ENCODE data around the gene LMCD1. TPM values are rescaled to one million over a fixed set of nuclear protein-coding genes. Genes with fewer than 3 reads are reported as not detected.

Gene LMCD1
- total RNA-seq, 3 donors from 2014 or later (not counting 1 experiment from before 2014, with no cell fraction given), result not detected

DNA sequence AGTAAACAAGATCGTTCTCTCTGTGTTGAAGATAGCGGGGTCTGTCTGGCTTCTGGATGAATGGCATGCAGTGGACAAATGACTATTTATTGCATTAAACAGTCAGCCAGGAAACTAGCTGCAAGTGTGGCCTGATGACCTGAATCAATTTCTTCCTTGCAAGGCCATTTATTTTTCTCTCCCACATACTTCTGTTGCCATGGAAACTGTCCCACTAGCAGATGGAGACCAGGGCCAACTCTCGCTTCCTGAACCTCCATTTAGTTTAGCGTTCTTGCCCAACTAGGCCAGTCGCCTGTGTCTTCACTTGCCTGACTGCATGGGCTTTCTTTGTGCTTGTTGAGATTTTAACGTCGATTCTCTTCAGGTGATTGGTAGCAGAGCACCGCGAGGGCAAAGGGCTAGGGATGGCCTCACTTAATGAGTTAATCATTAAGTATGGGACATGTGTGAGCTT, 27.6 kb downstream of the LMCD1 start:
- Mint-ChIP-seq H3K27ac (no peak overlapping the region), H3K36me3 (no peaks in the 10 kb centered on the region), H3K4me1 (no peaks in the 10 kb centered on the region), H3K9me3 (no peaks in the 10 kb centered on the region), H3K27me3 (ENCODE audit: low read depth in 2 of 2) (peaks cover 7% of the 10 kb centered on the region in 2 donors), H3K4me3 (no peak overlapping the region)
- H3K9me3 ChIP-seq (ENCODE audit: control insufficient read depth, insufficient read depth, low read length), result no peaks in the 10 kb centered on the region
- no peak for ATAC-seq
- no peak for TF ChIP-seq CTCF (IDR thresholded peaks at IDR 0.05)
- H3K4me3 ChIP-seq (ENCODE audit: low read length), result no peak overlapping the region
- WGBS (ENCODE audit: insufficient coverage), result 81% methylated on average over 9 of the region's 9 CpGs
- peaks cover 2% of the 10 kb centered on the region for H3K4me1 ChIP-seq (ENCODE audit: control insufficient read depth, insufficient read depth, low read length)
- DNase-seq, result no peak
- H3K36me3 ChIP-seq (ENCODE audit: control insufficient read depth, insufficient read depth, low read length), result no peaks in the 10 kb centered on the region
- no peaks in the 10 kb centered on the region for H3K27me3 ChIP-seq (ENCODE audit: control insufficient read depth, insufficient read depth, low read length)
- H3K27ac ChIP-seq (ENCODE audit: low read length), result no peak overlapping the region
- intact Hi-C loops (cut with micrococcal nuclease), result no loop called here

- Histone ChIP-seq H3K9me3 (ENCODE audit: control insufficient read depth, insufficient read depth, low read length) (no peaks in the 10 kb centered on the region), H3K27ac (ENCODE audit: low read length) (no peak overlapping the region), H3K4me1 (ENCODE audit: control insufficient read depth, insufficient read depth, low read length) (no peaks in the 10 kb centered on the region), H3K36me3 (ENCODE audit: control insufficient read depth, insufficient read depth, low read length) (no peaks in the 10 kb centered on the region), H3K27me3 (ENCODE audit: control insufficient read depth, insufficient read depth, low read length) (no peaks in the 10 kb centered on the region), H3K4me3 (ENCODE audit: low read length) (no peak overlapping the region)
- DNase-seq (no peak), ATAC-seq (no peak)
- Mint-ChIP-seq H3K27ac (no peak overlapping the region), H3K36me3 (no peaks in the 10 kb centered on the region), H3K4me1 (no peaks in the 10 kb centered on the region), H3K27me3 (ENCODE audit: low read depth in 2 of 2) (peaks cover 7 to 10% of the 10 kb centered on the region in 2 donors), H3K9me3 (no peaks in the 10 kb centered on the region), H3K4me3 (no peak overlapping the region)
- no peak for TF ChIP-seq CTCF (IDR thresholded peaks at IDR 0.05)
- intact Hi-C loops (cut with micrococcal nuclease), result no loop called here
- 83% methylated on average over 12 of the region's 12 CpGs for WGBS (ENCODE audit: insufficient coverage)
Measured at GRCh38 chr3:8529738-8530525, 28.3 kb downstream of the LMCD1 start.

DNA sequence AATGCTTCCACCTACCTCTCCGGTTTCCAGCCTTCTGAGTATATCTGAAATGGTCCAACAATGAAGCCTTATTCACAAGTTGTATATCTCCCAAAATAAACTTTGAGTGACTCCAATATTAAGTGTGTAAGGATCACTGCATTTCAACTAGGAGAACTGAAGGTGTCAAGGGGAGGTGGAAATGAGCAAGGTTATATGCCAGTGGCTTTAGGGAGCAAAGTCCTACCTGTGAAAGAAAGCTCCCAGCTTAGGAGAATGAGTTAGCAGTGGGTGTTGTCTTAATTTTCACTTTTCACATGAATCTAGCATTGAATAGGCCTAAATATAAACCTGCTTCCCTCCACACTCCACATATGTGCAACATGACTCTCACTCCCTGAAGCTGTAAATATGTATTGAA, 29.0 kb downstream of the LMCD1 start:
- intact Hi-C loops (cut with micrococcal nuclease), result no loop called here
- Mint-ChIP-seq H3K4me3 (no peak overlapping the region), H3K27ac (no peak overlapping the region), H3K27me3 (ENCODE audit: low read depth in 2 of 2) (peaks cover 7 to 10% of the 10 kb centered on the region in 2 donors), H3K4me1 (no peaks in the 10 kb centered on the region), H3K36me3 (no peaks in the 10 kb centered on the region), H3K9me3 (no peaks in the 10 kb centered on the region)
- no peak overlapping the region for H3K4me3 ChIP-seq (ENCODE audit: low read length)
- DNase-seq (no peak), ATAC-seq (no peak)
- no peak for TF ChIP-seq CTCF (IDR thresholded peaks at IDR 0.05)
- no peaks in the 10 kb centered on the region for H3K36me3 ChIP-seq (ENCODE audit: control insufficient read depth, insufficient read depth, low read length)
- H3K4me1 ChIP-seq (ENCODE audit: control insufficient read depth, insufficient read depth, low read length), result no peaks in the 10 kb centered on the region
- H3K27me3 ChIP-seq (ENCODE audit: control insufficient read depth, insufficient read depth, low read length), result no peaks in the 10 kb centered on the region
- WGBS (ENCODE audit: insufficient coverage), result 100% methylated on average over 1 of the region's 1 CpG
- no peak overlapping the region for H3K27ac ChIP-seq (ENCODE audit: low read length)
- no peaks in the 10 kb centered on the region for H3K9me3 ChIP-seq (ENCODE audit: control insufficient read depth, insufficient read depth, low read length)
